ENCODE measurements around the gene ASIC5.

DNA sequence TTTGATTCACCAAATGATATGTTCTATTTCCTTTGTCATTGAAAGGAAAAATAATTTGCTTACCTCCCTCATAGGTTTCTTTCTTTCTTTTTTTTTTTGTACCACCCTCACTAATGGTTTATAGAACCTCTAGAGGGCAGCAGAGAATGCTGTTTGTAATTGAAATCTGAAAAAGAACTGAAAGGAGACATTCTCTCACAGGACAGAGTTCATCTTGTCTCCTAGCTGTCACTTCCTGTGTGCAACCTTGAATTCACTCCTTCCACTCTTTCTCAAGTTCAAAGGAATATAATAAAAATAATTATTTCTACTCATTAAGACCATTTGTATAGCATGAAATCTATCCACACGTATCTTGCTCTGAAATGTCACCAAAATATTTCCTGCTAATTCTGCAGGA is 56.2 kb downstream of the ASIC5 start:
- TF ChIP-seq, protein P1, sequence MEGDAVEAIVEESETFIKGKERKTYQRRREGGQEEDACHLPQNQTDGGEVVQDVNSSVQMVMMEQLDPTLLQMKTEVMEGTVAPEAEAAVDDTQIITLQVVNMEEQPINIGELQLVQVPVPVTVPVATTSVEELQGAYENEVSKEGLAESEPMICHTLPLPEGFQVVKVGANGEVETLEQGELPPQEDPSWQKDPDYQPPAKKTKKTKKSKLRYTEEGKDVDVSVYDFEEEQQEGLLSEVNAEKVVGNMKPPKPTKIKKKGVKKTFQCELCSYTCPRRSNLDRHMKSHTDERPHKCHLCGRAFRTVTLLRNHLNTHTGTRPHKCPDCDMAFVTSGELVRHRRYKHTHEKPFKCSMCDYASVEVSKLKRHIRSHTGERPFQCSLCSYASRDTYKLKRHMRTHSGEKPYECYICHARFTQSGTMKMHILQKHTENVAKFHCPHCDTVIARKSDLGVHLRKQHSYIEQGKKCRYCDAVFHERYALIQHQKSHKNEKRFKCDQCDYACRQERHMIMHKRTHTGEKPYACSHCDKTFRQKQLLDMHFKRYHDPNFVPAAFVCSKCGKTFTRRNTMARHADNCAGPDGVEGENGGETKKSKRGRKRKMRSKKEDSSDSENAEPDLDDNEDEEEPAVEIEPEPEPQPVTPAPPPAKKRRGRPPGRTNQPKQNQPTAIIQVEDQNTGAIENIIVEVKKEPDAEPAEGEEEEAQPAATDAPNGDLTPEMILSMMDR (IDR thresholded peaks at IDR 0.05), result peak; percentile 48 to 73 (median 57)
- TF ChIP-seq POLR2A (IDR thresholded peaks at IDR 0.05) (no peak), EP300 (IDR thresholded peaks at IDR 0.05; ENCODE audit: low read depth) (no peak)
